Fibroblast of villous mesenchyme (primary cell): ENCODE data around the gene TPD52L1. TPM values are rescaled to one million over a fixed set of nuclear protein-coding genes. Genes with fewer than 3 reads are reported as not detected.

ENCODE experiments used
- DNase-seq: peaks from one replicate; pipeline ENCODE4 v3.0.0-alpha.2; 2010; ENCODE audit warnings: low read depth
- H3K4me3 ChIP-seq: 2 replicates; pipeline ENCODE4 v1.5.1; 2011; ENCODE audit warnings: low read depth, mild to moderate bottlenecking, low read length
- CTCF ChIP-seq: IDR thresholded peaks from 2 replicates; pipeline ENCODE4 v1.5.1; 2012; ENCODE audit warnings: low read depth, mild to moderate bottlenecking, low read length; ENCODE audit not compliant: insufficient read depth
- total RNA-seq: library from RNA; depleted of rRNA; stranded (reverse); fragments of >200 nt; gene quantifications from 2 replicates; pipeline ENCODE4 v1.2.3, GENCODE V29; 2012

Gene TPD52L1
- total RNA-seq, 1 donor, result 9.9 TPM

DNA sequence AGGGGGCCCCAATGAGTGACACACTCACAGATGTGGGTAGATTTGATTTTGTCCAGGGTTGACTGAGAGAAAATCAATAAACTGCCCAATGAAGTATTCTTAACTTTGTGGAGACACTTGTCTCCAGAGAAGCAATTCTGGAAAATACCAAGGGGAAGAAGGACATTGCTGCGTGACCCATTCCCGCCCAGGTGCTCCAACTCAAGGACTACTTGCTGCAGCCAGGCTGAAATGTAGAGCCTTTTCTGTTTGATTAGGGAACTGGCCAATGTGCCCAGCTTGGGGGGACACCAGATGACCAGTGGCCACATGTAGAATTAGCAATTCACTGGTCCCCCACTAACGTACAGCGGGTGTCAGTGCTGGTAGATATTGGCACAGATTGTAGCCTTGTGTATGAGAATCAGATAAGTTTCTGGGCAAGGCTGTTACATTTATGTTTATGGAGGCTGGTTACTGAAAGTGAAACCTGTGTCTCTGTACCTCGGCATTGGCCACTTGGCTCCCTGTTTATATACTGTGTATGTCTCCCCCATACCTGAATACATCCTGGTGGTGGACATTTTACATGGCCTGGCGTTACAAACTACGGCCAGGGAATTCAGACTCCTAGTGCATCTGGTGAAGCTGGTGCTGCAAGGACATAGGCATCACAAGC is 115.9 kb downstream of the TPD52L1 start:
- TF ChIP-seq CTCF, result no peak
- DNase-seq, result no peak
- no peak overlapping the region for H3K4me3 ChIP-seq

GRCh38 chr6:125270380-125270779 is 116.8 kb downstream of the TPD52L1 start:
- H3K4me3 ChIP-seq, result no peak overlapping the region
- DNase-seq, result no peak
- TF ChIP-seq CTCF, result no peak

DNA sequence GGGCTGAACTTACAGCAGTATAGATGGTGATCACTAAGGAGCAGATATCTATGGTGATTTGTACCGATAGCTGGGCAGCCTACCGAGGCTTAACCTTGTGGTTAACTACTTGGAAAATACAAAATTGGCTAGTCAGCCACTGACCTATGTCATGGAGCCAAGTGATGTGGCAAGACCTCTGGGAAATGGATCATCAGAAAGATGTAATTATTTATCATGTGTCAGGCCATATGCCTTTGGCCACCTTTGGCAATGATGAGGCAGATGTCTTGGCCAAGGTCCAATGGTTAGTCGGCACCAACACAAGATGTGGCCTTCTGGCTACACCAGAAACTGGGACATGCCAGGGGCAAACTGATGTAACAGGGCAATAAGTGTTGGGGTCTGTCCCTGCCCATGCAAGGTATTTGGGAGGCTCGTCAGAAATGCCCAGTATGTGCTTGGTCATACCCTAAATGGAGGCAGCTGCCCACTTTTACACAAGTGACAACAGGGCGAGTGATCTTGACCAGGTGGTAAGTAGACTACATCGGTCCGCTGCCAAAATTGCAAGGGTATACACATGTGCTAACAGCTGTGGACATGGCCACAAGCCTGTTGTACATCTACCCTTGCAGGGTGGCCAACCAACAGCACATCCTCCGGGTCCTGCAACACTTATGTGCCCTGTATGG is 118.0 kb downstream of the TPD52L1 start:
- DNase-seq, result no peak
- no peak for TF ChIP-seq CTCF
- H3K4me3 ChIP-seq, result no peak overlapping the region

- H3K4me3 ChIP-seq, result no peak overlapping the region
- TF ChIP-seq CTCF, result no peak
- DNase-seq, result no peak
Measured at GRCh38 chr6:125273251-125273650, 119.7 kb downstream of the TPD52L1 start.

DNA sequence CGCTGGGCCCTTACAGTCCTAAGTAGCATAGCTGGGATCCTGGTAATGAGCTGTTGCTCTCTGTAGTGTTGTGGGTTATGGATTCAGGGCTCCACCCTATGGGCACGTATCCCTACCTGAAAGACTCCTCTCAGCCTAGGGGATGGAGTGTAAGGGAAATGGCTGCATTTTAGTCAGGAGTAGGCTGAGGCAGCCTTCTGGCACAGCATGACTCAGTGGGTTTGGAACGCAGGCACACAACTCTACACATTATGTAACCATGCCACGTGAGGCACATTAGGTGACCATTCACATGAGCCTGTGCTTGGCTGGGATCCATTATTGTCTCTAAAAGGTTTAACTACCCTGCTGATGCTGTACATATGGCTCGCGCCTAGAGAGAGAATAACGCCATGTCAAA is 120.4 kb downstream of the TPD52L1 start:
- H3K4me3 ChIP-seq, result no peak overlapping the region
- DNase-seq, result no peak
- TF ChIP-seq CTCF, result no peak

DNA sequence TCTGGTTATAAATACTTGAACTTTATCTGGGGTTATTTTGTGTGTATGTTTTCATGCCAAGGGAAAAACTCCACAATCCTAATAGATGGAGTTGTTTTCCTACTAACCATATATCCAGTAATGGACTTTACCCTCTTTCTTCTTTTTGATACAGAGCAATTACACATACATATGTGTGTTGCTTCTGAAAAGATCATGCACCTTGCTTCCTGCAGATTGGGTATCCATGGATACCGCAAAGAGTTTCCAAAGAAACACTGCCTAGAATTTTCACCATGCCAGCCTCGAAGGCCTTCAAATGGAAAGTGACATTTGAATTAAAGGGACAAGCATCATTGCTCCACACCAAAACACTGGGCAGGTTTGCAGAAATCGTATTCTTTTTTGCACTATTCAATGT is 121.4 kb downstream of the TPD52L1 start:
- H3K4me3 ChIP-seq, result no peak overlapping the region
- no peak for TF ChIP-seq CTCF
- DNase-seq, result no peak
